GM12878 (cell line): Measurements from ENCODE around the gene TSSK3.

ENCODE experiments used
- ATF7 ChIP-seq: fragments of 450-650 bp; IDR thresholded peaks from 2 replicates; pipeline ENCODE4 v1.6.1; 2016; ENCODE audit warnings: low read depth, mild to moderate bottlenecking
- CBX5 ChIP-seq: sonication (generic); IDR thresholded peaks from 2 replicates; pipeline ENCODE4 v1.6.1; 2016; ENCODE audit warnings: low read depth, moderate library complexity, mild to moderate bottlenecking, inconsistent platforms
- CTCF ChIP-seq, 3 experiments: IDR thresholded peaks in 2 of 3; conservative IDR thresholded peaks in 1 of 3; 2 replicates each; pipeline ENCODE4 v1.5.1; 2011; ENCODE audit warnings: low read depth in 3 of 3, low read length in 3 of 3, mild to moderate bottlenecking in 3 of 3, control low read depth in 2 of 3, moderate library complexity in 2 of 3, inconsistent platforms in 1 of 3, mixed read lengths in 1 of 3; ENCODE audit not compliant: control insufficient read depth in 2 of 3, insufficient read depth in 1 of 3; ENCODE audit errors: extremely low read depth in 1 of 3
- CUX1 ChIP-seq: IDR thresholded peaks from 2 replicates; pipeline ENCODE4 v1.6.1; 2012; ENCODE audit warnings: improper control_type of control experiment, low read depth, low read length; ENCODE audit not compliant: insufficient replicate concordance
- ETV6 ChIP-seq, 2 experiments: fragments of 450-650 bp in 1 of 2; IDR thresholded peaks in 1 of 2; conservative IDR thresholded peaks in 1 of 2; 2 replicates each; pipeline ENCODE4 v1.6.1; 2014; ENCODE audit warnings: antibody characterized with exemption in 1 of 2, borderline replicate concordance in 1 of 2, low read depth in 1 of 2, mild to moderate bottlenecking in 1 of 2, moderate library complexity in 1 of 2
- LARP7 ChIP-seq: fragments of 450-650 bp; IDR thresholded peaks from 2 replicates; pipeline ENCODE4 v1.6.1; 2017; ENCODE audit warnings: mild to moderate bottlenecking
- MTA3 ChIP-seq: IDR thresholded peaks from 2 replicates; pipeline ENCODE4 v1.6.1; 2012; ENCODE audit warnings: low read length, inconsistent platforms, borderline replicate concordance
- NBN ChIP-seq: fragments of 450-650 bp; IDR thresholded peaks from 2 replicates; pipeline ENCODE4 v1.6.1; 2016
- POLR2A ChIP-seq: IDR thresholded peaks from 2 replicates; pipeline ENCODE4 v1.6.1; 2011; ENCODE audit warnings: low read depth, mild to moderate bottlenecking, low read length
- REST ChIP-seq: IDR thresholded peaks from 2 replicates; pipeline ENCODE4 v1.6.1; 2012; ENCODE audit warnings: mild to moderate bottlenecking, low read depth, low read length
- SPI1 ChIP-seq: IDR thresholded peaks from 2 replicates; pipeline ENCODE4 v1.6.1; 2011; ENCODE audit warnings: low read depth, mild to moderate bottlenecking, low read length, moderate library complexity, borderline replicate concordance; ENCODE audit not compliant: insufficient read depth
- TCF7 ChIP-seq: IDR thresholded peaks from 2 replicates; pipeline ENCODE4 v1.6.1; 2014; ENCODE audit warnings: antibody characterized with exemption, borderline replicate concordance
- ZNF384 ChIP-seq: IDR thresholded peaks from 2 replicates; pipeline ENCODE4 v1.6.1; 2012; ENCODE audit warnings: low read depth, mild to moderate bottlenecking, low read length, improper control_type of control experiment, borderline replicate concordance
- ZZZ3 ChIP-seq: IDR thresholded peaks from 2 replicates; pipeline ENCODE4 v1.6.1; 2011; ENCODE audit warnings: low read depth; ENCODE audit not compliant: control insufficient read depth, insufficient read length

GRCh38 chr1:32336591-32336932 is 25.8 kb upstream of the TSSK3 start:
- TF ChIP-seq TCF7 (no peak), CTCF (IDR thresholded peaks at IDR 0.05 in 2 of 3, conservative IDR thresholded peaks at IDR 0.05 in 1 of 3; ENCODE audit: control insufficient read depth in 2 of 3, extremely low read depth in 1 of 3, insufficient read depth in 1 of 3, low read depth in 3 of 3, low read length in 3 of 3) (no peak), NBN (no peak), POLR2A (no peak), ETV6 (conservative IDR thresholded peaks at IDR 0.05 in 1 of 2, IDR thresholded peaks at IDR 0.05 in 1 of 2; ENCODE audit: borderline replicate concordance in 1 of 2, low read depth in 1 of 2) (no peak), CBX5 (no peak), MTA3 (no peak), REST (no peak), SPI1 (no peak), LARP7 (no peak), ZNF384 (no peak), ATF7 (no peak), CUX1 (no peak), ZZZ3 (no peak)
